MM.1S (cell line): Measurements from ENCODE around the gene UBE2J2.

ENCODE experiments used
- DNase-seq: peaks from one replicate; pipeline ENCODE4 v3.0.0-alpha.2; 2015
- H2AFZ ChIP-seq: fragments of 300-600 bp; sonication (generic); 2 replicates; pipeline ENCODE4 v1.6.0; 2016; ENCODE audit warnings: antibody characterized with exemption, low read length
- H3F3A ChIP-seq: fragments of 300-600 bp; sonication (generic); 2 replicates; pipeline ENCODE4 v1.6.1; 2016; ENCODE audit warnings: mild to moderate bottlenecking, antibody characterized with exemption, low read length, moderate library complexity, mixed read lengths; ENCODE audit not compliant: insufficient read depth
- H3K27ac ChIP-seq: fragments of 300-600 bp; sonication (generic); 2 replicates; pipeline ENCODE4 v1.5.1; 2016; ENCODE audit warnings: mild to moderate bottlenecking, low read length
- H3K27me3 ChIP-seq: fragments of 300-600 bp; sonication (generic); replicated peaks from 2 replicates; pipeline ENCODE4 v1.6.0; 2016; ENCODE audit warnings: low read length; ENCODE audit not compliant: insufficient read depth
- H3K36me3 ChIP-seq: fragments of 300-600 bp; sonication (generic); replicated peaks from 2 replicates; pipeline ENCODE4 v1.6.1; 2016; ENCODE audit warnings: mild to moderate bottlenecking, low read length, mixed read lengths; ENCODE audit not compliant: insufficient read depth
- H3K4me1 ChIP-seq: fragments of 300-600 bp; sonication (generic); 2 replicates; pipeline ENCODE4 v1.6.1; 2016; ENCODE audit warnings: low read length, mixed read lengths
- H3K4me2 ChIP-seq: fragments of 300-600 bp; sonication (generic); 2 replicates; pipeline ENCODE4 v1.6.0; 2016; ENCODE audit warnings: low read depth, low read length
- H3K4me3 ChIP-seq: fragments of 300-600 bp; sonication (generic); 2 replicates; pipeline ENCODE4 v1.5.1; 2016; ENCODE audit warnings: low read length, mixed read lengths
- H3K79me2 ChIP-seq: fragments of 300-600 bp; sonication (generic); 2 replicates; pipeline ENCODE4 v1.6.1; 2016; ENCODE audit warnings: mixed run types, low read length, mixed read lengths
- H3K9ac ChIP-seq: fragments of 300-600 bp; sonication (generic); 2 replicates; pipeline ENCODE4 v1.6.1; 2016; ENCODE audit warnings: low read length, mixed read lengths
- H3K9me2 ChIP-seq: fragments of 300-600 bp; sonication (generic); replicated peaks from 2 replicates; pipeline ENCODE4 v1.6.1; 2016; ENCODE audit warnings: mild to moderate bottlenecking, low read length, mixed read lengths; ENCODE audit not compliant: insufficient read depth
- H3K9me3 ChIP-seq: fragments of 300-600 bp; sonication (generic); replicated peaks from 2 replicates; pipeline ENCODE4 v1.6.1; 2016; ENCODE audit warnings: mild to moderate bottlenecking, low read length, mixed read lengths; ENCODE audit not compliant: insufficient read depth
- H4K20me1 ChIP-seq: fragments of 300-600 bp; sonication (generic); 2 replicates; pipeline ENCODE4 v1.6.1; 2016; ENCODE audit warnings: mild to moderate bottlenecking, low read length, moderate library complexity, mixed read lengths; ENCODE audit not compliant: insufficient read depth
- CTCF ChIP-seq: fragments of 300-600 bp; sonication (generic); IDR thresholded peaks from 2 replicates; pipeline ENCODE4 v1.5.1; 2016; ENCODE audit warnings: antibody characterized with exemption, low read length, mixed read lengths
- EZH2 ChIP-seq: fragments of 300-600 bp; sonication (generic); optimal IDR thresholded peaks from 2 replicates; pipeline ENCODE3; 2017; ENCODE audit warnings: low read depth, mild to moderate bottlenecking, antibody characterized with exemption, low read length, mixed read lengths
- EZH2phosphoT487 ChIP-seq: fragments of 300-600 bp; sonication (generic); IDR thresholded peaks from 2 replicates; pipeline ENCODE4 v1.6.1; 2018; ENCODE audit warnings: antibody characterized with exemption, low read length

UBE2J2 gene

DNA sequence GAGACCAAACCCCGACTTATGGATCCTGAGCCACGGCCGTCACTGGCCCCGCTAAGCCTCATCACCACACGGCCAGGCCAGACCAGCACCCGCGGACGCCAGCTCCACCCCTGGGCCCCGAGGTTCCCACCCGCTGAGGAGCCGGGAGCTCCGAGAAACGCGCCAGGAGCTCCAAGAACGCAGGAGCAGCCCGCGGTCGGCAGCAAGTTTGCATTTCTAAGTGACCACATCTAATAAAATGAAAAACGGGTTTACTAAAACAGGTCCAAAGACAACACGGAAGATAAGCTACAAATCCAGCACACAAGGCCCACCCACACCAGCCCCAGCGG is 19.0 kb downstream of the UBE2J2 start:
- Histone ChIP-seq H3K4me1 (no peaks in the 10 kb centered on the region), H3K4me2 (no peak overlapping the region), H3K9me3 (no peaks in the 10 kb centered on the region), H3K27ac (no peak overlapping the region), H3K9me2 (no peaks in the 10 kb centered on the region), H3K9ac (no peak overlapping the region), H3K79me2 (peaks cover 3% of the 10 kb centered on the region; the same call in 1 of the 2 replicates), H2AFZ (no peak overlapping the region), H3K36me3 (0 out of 2 replicates have a peak, but pooled peaks cover 4% of the 10 kb centered on the region), H3F3A (no peaks in the 10 kb centered on the region), H3K4me3 (no peak overlapping the region), H4K20me1 (no peaks in the 10 kb centered on the region), H3K27me3 (no peaks in the 10 kb centered on the region)
- no peak for DNase-seq
- TF ChIP-seq EZH2phosphoT487 (no peak), EZH2 (no peak), CTCF (no peak)

DNA sequence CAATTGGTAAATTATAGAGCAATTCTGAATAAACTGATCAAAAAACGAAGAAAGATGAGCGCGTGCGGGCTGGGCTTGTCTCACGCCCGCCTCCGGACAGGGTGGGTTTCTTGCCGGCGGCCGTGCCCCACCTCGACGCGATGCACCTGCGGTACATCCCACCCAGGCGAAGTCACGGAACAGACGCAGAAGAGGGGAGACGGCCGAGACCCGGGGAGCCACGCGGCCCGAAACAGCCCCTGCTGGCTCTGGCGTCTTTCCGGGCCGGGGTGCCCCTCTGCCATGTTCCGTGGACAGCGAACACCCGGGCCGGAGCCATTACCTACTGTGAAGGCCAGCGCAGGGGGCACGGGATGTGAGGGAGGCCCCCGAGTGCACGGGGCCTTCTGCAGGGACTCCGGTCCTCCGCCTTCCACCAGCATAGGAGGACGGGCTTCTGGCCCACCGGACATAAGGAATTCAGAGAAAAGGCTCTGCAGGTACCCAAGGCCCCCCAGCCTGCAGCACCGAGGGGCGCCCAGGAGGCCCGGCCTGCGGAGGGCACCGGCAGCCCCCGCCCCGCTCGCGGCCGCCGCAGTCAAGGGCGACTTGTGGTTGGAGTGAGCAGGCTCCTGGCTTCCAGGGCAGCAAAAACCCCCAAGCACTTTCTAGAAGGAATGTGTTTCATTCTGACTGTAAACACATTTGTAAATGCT is 19.5 kb downstream of the UBE2J2 start:
- Histone ChIP-seq H3F3A (no peaks in the 10 kb centered on the region), H4K20me1 (no peaks in the 10 kb centered on the region), H3K9ac (no peak overlapping the region), H3K4me3 (no peak overlapping the region), H3K9me3 (no peaks in the 10 kb centered on the region), H3K4me2 (no peak overlapping the region), H3K9me2 (no peaks in the 10 kb centered on the region), H3K27me3 (no peaks in the 10 kb centered on the region), H3K36me3 (0 out of 2 replicates have a peak, but pooled peaks cover 4% of the 10 kb centered on the region), H2AFZ (no peak overlapping the region), H3K4me1 (no peaks in the 10 kb centered on the region), H3K27ac (no peak overlapping the region), H3K79me2 (peaks cover 3% of the 10 kb centered on the region; the same call in 1 of the 2 replicates)
- TF ChIP-seq EZH2 (no peak), EZH2phosphoT487 (no peak), CTCF (no peak)
- DNase-seq: no peak

DNA sequence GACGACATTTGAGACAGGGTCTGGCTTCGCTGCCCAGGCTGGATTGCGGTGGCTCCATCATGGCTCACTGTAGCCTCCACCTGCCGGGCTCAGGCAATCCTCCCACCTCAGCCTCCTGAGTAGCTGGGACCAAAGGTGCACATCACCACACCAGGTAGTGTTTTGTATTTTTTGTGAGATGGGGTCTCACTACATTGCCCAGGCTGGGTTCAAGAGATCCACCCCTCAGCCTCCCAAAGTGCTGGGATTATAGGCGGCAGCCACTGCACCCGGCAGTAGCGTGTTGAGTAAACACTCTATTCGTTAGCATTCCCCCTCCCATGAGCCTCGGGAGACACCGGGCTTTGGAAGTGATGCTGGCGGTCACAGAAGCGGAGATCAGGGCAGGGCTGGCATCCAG is 20.3 kb downstream of the UBE2J2 start:
- no peak for DNase-seq
- Histone ChIP-seq H2AFZ (no peak overlapping the region), H3K4me3 (no peak overlapping the region), H3K9me2 (no peaks in the 10 kb centered on the region), H3K9ac (no peak overlapping the region), H3K4me1 (no peaks in the 10 kb centered on the region), H3F3A (no peaks in the 10 kb centered on the region), H3K79me2 (no peaks in the 10 kb centered on the region), H3K4me2 (no peak overlapping the region), H3K27ac (no peak overlapping the region), H3K27me3 (no peaks in the 10 kb centered on the region), H3K9me3 (no peaks in the 10 kb centered on the region), H4K20me1 (no peaks in the 10 kb centered on the region), H3K36me3 (0 out of 2 replicates have a peak, but pooled peaks cover 4% of the 10 kb centered on the region)
- TF ChIP-seq EZH2phosphoT487 (no peak), CTCF (no peak)
